PC-3 (cell line): Measurements from ENCODE around the gene TMEM43. TPM values are rescaled to one million over a fixed set of nuclear protein-coding genes. Genes with fewer than 3 reads are reported as not detected.

Source experiments
- ATAC-seq: fragments of 200-7000 bp; cut with Tn5 transposase; 2 replicates; pipeline ENCODE4 v1.9.1; 2020; ENCODE audit warnings: mild to moderate bottlenecking, moderate library complexity
- BruUV-seq: library from RNA; stranded (reverse); fragments of 400-500 nt; replicated peaks from 2 replicates; lab custom pipeline; 2021; lab: Mats Ljungman, UMichigan
- CTCF ChIA-PET: fragments of 300-600 bp; sonication (Branson Sonifier 250); formaldehyde crosslinking; loops from one replicate; lab custom pipeline; 2022; ENCODE audit warnings: antibody characterized with exemption; lab: Charles Lee
- POLR2A ChIA-PET: fragments of 300-600 bp; sonication (Branson Sonifier 250); formaldehyde crosslinking; loops from one replicate; lab custom pipeline; 2022; ENCODE audit warnings: antibody characterized with exemption; ENCODE audit not compliant: unreplicated experiment; lab: Charles Lee
- DNase-seq: peaks from one replicate; pipeline ENCODE4 v3.0.0-alpha.2; 2015
- H2AFZ ChIP-seq: fragments of 300-600 bp; sonication (generic); 2 replicates; pipeline ENCODE4 v1.6.0; 2016; ENCODE audit warnings: antibody characterized with exemption, low read length
- H3F3A ChIP-seq: fragments of 300-600 bp; sonication (generic); one replicate; pipeline ENCODE4 v1.6.0; 2017; ENCODE audit warnings: antibody characterized with exemption, low read length, control low read depth, mild to moderate bottlenecking; ENCODE audit not compliant: unreplicated experiment
- H3K27ac ChIP-seq: fragments of 300-600 bp; sonication (generic); 2 replicates; pipeline ENCODE4 v1.5.1; 2016; ENCODE audit warnings: mild to moderate bottlenecking, low read length
- H3K27me3 ChIP-seq: fragments of 300-600 bp; sonication (generic); 2 replicates; pipeline ENCODE4 v1.6.1; 2016; ENCODE audit warnings: low read length, mixed read lengths
- H3K36me3 ChIP-seq: fragments of 300-600 bp; sonication (generic); 2 replicates; pipeline ENCODE4 v1.6.1; 2016; ENCODE audit warnings: low read depth, mixed run types, low read length, mixed read lengths
- H3K4me1 ChIP-seq: fragments of 300-600 bp; sonication (generic); 2 replicates; pipeline ENCODE4 v1.5.1; 2016; ENCODE audit warnings: low read length; ENCODE audit not compliant: insufficient read depth
- H3K4me2 ChIP-seq: fragments of 300-600 bp; sonication (generic); 2 replicates; pipeline ENCODE4 v1.6.0; 2016; ENCODE audit warnings: low read length
- H3K4me3 ChIP-seq: fragments of 300-600 bp; sonication (generic); 2 replicates; pipeline ENCODE4 v1.5.1; 2016; ENCODE audit warnings: mild to moderate bottlenecking, low read length, mixed read lengths
- H3K79me2 ChIP-seq: fragments of 300-600 bp; sonication (generic); 2 replicates; pipeline ENCODE4 v1.6.1; 2017; ENCODE audit warnings: low read length, mixed read lengths
- H3K9ac ChIP-seq: fragments of 300-600 bp; sonication (generic); 2 replicates; pipeline ENCODE4 v1.6.0; 2016; ENCODE audit warnings: mild to moderate bottlenecking, low read length
- H3K9me2 ChIP-seq: fragments of 300-600 bp; sonication (generic); replicated peaks from 2 replicates; pipeline ENCODE4 v1.6.1; 2016; ENCODE audit warnings: mixed run types, low read length, mixed read lengths
- H3K9me3 ChIP-seq: fragments of 300-600 bp; sonication (generic); 2 replicates; pipeline ENCODE4 v1.6.1; 2016; ENCODE audit warnings: low read length, mixed read lengths
- H4K20me1 ChIP-seq: fragments of 300-600 bp; sonication (generic); 2 replicates; pipeline ENCODE4 v1.6.1; 2016; ENCODE audit warnings: low read length, mixed read lengths
- CTCF ChIP-seq: fragments of 300-600 bp; sonication (generic); conservative IDR thresholded peaks from 2 replicates; pipeline ENCODE4 v1.5.1; 2017; ENCODE audit warnings: antibody characterized with exemption, low read depth, mild to moderate bottlenecking, low read length
- EZH2 ChIP-seq: fragments of 300-600 bp; sonication (generic); IDR thresholded peaks from one replicate; pipeline ENCODE4 v1.6.1; 2017; ENCODE audit warnings: antibody characterized with exemption, mild to moderate bottlenecking, low read length; ENCODE audit not compliant: unreplicated experiment
- EZH2phosphoT487 ChIP-seq: fragments of 300-600 bp; sonication (generic); IDR thresholded peaks from 2 replicates; pipeline ENCODE4 v1.6.1; 2018; ENCODE audit warnings: mild to moderate bottlenecking, antibody characterized with exemption, low read length, borderline replicate concordance
- intact Hi-C: fragments of 100-400 bp; cut with micrococcal nuclease; formaldehyde crosslinking; loops from 2 replicates; pipeline ENCODE4 v1.9.0; 2023
- total RNA-seq: library from RNA; depleted of rRNA; stranded (reverse); fragments of >200 nt; gene quantifications from 2 replicates; pipeline ENCODE4 v1.2.3, GENCODE V29; 2014

The TMEM43 gene
- total RNA-seq, 1 experiment from 2014 or later: 83.1 TPM

GRCh38 chr3:14127516-14128161 is 2.8 kb downstream of the TMEM43 start:
- Histone ChIP-seq H3K4me3 (no peak overlapping the region), H3K4me1 (peaks cover 22% of the 10 kb centered on the region), H3K27ac (no peak overlapping the region), H3K4me2 (no peak overlapping the region), H4K20me1 (peaks cover 30% of the 10 kb centered on the region), H3K36me3 (peaks cover 37% of the 10 kb centered on the region), H3K27me3 (no peaks in the 10 kb centered on the region), H3K9me3 (no peaks in the 10 kb centered on the region), H3K79me2 (peaks cover 65% of the 10 kb centered on the region), H3K9me2 (no peaks in the 10 kb centered on the region), H3F3A (no peaks in the 10 kb centered on the region), H3K9ac (no peak overlapping the region), H2AFZ (no peak overlapping the region)
- BruUV-seq: no TSS peak
- DNase-seq: no peak
- intact Hi-C loops: loop anchor here (10.0 kb wide), 1 partner anchor 473 kb away; no protein-coding TSS in a partner anchor
- CTCF ChIA-PET: no interaction called here
- no peak for TF ChIP-seq EZH2
- no peak for TF ChIP-seq EZH2phosphoT487
- no peak for TF ChIP-seq CTCF
- no peak for ATAC-seq
- POLR2A ChIA-PET: no interaction called here

GRCh38 chr3:14128724-14129123 is 3.9 kb downstream of the TMEM43 start:
- peaks cover 54% of the 10 kb centered on the region for H3K79me2 ChIP-seq
- CTCF ChIA-PET: no interaction called here

More at GRCh38 chr3:14128724-14129123, 3.9 kb downstream of the TMEM43 start:
- Histone ChIP-seq H3K4me3 (no peak overlapping the region), H3F3A (no peaks in the 10 kb centered on the region), H3K9ac (no peak overlapping the region), H3K4me1 (peaks cover 11% of the 10 kb centered on the region), H2AFZ (no peak overlapping the region), H3K27ac (no peak overlapping the region), H3K4me2 (no peak overlapping the region), H3K36me3 (peaks cover 46% of the 10 kb centered on the region), H4K20me1 (peaks cover 30% of the 10 kb centered on the region), H3K9me2 (no peaks in the 10 kb centered on the region), H3K27me3 (no peaks in the 10 kb centered on the region), H3K9me3 (no peaks in the 10 kb centered on the region)
- no peak for TF ChIP-seq CTCF
- TF ChIP-seq EZH2phosphoT487: no peak
- no peak for TF ChIP-seq EZH2
- intact Hi-C loops: loop anchor here (10.0 kb wide), 1 partner anchor 474 kb away; no protein-coding TSS in a partner anchor
- POLR2A ChIA-PET: no interaction called here
- ATAC-seq (no peak), DNase-seq (no peak)
- BruUV-seq: no TSS peak
